BE2C (cell line): Measurements from ENCODE around the gene TIPRL.
A peak's percentile ranks its signal among the peaks of the same experiment; 100 is the strongest.

Experiments used
- DNase-seq: peaks from one replicate; pipeline ENCODE4 v3.0.0-alpha.2; 2020
- H3K27me3 ChIP-seq: fragments of 250-450 bp; sonication (Bioruptor Pico); 2 replicates; pipeline ENCODE4 v1.5.1; 2020; ENCODE audit warnings: mild to moderate bottlenecking
- H3K36me3 ChIP-seq: fragments of 250-450 bp; sonication (Bioruptor Pico); 2 replicates; pipeline ENCODE4 v1.5.1; 2020; ENCODE audit warnings: mild to moderate bottlenecking
- H3K4me1 ChIP-seq: fragments of 250-450 bp; sonication (Bioruptor Pico); 2 replicates; pipeline ENCODE4 v1.5.1; 2020
- H3K4me3 ChIP-seq: 2 replicates; pipeline ENCODE4 v1.5.1; 2011; ENCODE audit warnings: low read depth, low read length
- H3K9me3 ChIP-seq: fragments of 250-450 bp; sonication (Bioruptor Pico); 2 replicates; pipeline ENCODE4 v1.5.1; 2020
- TF ChIP-seq, protein P1 (sequence below): IDR thresholded peaks from 2 replicates; pipeline ENCODE4 v1.5.1; 2012; ENCODE audit warnings: mild to moderate bottlenecking, low read depth, low read length

The TIPRL gene

DNA sequence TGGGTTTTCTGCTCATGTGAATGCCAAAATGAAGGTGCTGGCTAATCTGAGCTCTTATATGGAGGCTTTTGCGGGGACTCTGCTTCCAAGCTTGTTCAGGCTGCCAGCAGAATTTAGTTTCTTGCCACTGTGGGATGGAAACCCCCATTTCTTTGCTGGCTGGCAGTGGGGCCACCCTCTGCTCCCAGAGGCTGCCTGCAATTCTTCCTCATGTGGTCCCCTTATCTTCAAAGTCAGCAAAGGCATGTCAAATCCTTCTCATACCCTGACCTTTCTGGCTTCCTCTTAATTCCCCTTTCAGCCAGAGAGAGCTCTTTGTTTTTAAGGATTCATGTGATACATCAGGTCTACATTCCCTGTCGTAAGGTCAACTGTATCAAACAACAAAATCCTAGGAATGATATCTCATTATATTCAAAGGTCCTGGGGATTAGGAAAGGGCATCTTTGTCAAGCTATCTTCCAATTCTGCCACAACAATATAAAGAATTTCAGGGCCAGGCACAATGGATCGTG, 36.8 kb upstream of the TIPRL start:
- no peaks in the 10 kb centered on the region for H3K9me3 ChIP-seq
- TF ChIP-seq, protein P1, sequence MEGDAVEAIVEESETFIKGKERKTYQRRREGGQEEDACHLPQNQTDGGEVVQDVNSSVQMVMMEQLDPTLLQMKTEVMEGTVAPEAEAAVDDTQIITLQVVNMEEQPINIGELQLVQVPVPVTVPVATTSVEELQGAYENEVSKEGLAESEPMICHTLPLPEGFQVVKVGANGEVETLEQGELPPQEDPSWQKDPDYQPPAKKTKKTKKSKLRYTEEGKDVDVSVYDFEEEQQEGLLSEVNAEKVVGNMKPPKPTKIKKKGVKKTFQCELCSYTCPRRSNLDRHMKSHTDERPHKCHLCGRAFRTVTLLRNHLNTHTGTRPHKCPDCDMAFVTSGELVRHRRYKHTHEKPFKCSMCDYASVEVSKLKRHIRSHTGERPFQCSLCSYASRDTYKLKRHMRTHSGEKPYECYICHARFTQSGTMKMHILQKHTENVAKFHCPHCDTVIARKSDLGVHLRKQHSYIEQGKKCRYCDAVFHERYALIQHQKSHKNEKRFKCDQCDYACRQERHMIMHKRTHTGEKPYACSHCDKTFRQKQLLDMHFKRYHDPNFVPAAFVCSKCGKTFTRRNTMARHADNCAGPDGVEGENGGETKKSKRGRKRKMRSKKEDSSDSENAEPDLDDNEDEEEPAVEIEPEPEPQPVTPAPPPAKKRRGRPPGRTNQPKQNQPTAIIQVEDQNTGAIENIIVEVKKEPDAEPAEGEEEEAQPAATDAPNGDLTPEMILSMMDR = no peak
- H3K27me3 ChIP-seq = no peaks in the 10 kb centered on the region
- H3K4me1 ChIP-seq = no peaks in the 10 kb centered on the region
- no peaks in the 10 kb centered on the region for H3K36me3 ChIP-seq
- DNase-seq = no peak
- no peak overlapping the region for H3K4me3 ChIP-seq

DNA sequence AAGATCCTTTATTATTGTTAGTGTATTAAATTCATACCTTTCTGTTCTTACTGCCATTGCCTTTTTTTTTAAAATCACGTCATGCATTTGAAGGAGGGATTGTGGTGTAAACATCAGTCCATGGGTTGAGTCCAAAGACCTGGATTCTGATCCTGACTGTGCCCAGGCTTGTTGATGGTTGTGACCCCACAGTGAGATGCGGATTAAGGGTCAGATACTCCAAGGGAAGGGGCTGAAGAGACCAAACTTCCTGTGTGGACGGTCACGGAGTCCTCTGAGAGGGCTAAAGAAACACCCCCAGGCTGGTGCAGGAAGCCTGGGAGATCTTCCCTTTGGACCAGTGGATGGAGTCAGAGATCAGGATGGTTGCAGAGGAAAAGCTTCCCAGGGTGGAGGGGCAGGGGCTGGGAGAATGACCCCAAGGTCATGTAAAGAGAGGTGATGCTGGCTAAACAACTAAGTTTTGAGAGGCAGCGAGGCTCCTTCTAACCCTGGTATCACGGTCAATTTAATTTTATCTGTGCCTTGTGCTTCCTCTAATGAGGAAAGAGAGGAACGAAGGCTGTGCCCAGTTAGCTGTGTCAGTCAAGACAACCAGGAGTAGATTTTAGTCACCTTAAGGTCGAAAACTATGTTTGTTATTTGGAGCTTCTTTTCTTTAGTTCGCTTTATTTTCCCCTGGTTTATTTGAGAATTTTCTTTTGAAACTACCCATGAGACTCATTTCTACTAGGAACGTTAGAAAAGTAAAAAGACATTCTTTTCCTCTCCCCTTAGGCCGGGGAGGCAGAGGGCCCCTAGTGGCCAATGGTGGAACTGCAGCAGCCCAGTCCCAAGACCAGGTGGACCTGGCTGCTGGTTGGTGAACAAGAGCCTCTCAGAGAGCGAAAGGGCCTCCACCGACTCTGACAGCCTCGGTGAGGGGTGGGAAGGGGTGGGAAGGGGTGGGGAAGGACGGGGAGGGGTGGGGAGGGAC, 33.3 kb upstream of the TIPRL start:
- no peaks in the 10 kb centered on the region for H3K4me1 ChIP-seq
- TF ChIP-seq, protein P1 = peak; percentile 99
- no peak overlapping the region for H3K4me3 ChIP-seq
- DNase-seq = peak; percentile 86
- no peaks in the 10 kb centered on the region for H3K27me3 ChIP-seq
- H3K36me3 ChIP-seq = no peaks in the 10 kb centered on the region
- H3K9me3 ChIP-seq = no peaks in the 10 kb centered on the region

DNA sequence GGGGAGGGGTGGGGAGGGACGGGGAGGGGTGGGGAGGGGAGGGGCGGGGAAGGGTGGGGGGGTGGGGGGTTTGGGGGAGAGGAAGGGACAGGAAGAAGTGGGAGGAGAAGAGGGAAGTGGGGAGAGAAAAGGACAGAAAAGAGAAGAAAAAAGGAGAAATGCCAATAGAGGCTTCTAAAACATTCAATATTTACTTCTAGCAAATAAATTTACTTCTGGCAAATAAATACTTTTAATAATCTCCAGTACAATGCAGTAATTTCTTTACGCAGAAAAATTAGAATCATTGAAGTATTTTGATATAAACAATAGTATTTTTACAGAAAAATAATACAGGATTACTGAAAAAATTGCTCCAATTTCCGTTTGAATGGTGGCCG, 32.6 kb upstream of the TIPRL start:
- TF ChIP-seq, protein P1 = no peak
- DNase-seq = no peak

DNA sequence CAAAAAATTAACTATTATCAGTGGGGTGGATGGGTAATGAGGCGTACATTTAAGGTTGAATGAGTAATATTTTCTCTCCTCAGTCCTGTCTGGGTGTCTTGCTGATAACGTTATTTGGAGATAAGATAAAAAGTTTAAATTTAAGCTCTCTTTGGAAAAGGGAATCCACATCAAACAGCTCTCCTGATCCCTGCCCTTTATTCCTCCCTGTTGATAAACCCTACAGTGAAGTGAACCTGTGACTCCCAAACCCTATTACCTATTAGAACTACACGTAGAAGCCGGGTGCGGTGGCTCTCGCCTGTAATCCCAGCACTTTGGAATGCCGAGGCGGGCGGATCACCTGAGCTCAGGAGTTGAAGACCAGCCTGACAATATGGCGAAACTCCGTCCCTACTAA, 32.1 kb upstream of the TIPRL start:
- no peaks in the 10 kb centered on the region for H3K4me1 ChIP-seq
- no peak overlapping the region for H3K4me3 ChIP-seq
- TF ChIP-seq, protein P1 = no peak
- H3K36me3 ChIP-seq = no peaks in the 10 kb centered on the region
- no peaks in the 10 kb centered on the region for H3K27me3 ChIP-seq
- no peaks in the 10 kb centered on the region for H3K9me3 ChIP-seq
- DNase-seq = no peak

More for the DNA sequence above, 32.6 kb upstream of the TIPRL start:
- Histone ChIP-seq H3K4me3 (no peak overlapping the region), H3K27me3 (no peaks in the 10 kb centered on the region), H3K9me3 (no peaks in the 10 kb centered on the region), H3K4me1 (no peaks in the 10 kb centered on the region), H3K36me3 (no peaks in the 10 kb centered on the region)

DNA sequence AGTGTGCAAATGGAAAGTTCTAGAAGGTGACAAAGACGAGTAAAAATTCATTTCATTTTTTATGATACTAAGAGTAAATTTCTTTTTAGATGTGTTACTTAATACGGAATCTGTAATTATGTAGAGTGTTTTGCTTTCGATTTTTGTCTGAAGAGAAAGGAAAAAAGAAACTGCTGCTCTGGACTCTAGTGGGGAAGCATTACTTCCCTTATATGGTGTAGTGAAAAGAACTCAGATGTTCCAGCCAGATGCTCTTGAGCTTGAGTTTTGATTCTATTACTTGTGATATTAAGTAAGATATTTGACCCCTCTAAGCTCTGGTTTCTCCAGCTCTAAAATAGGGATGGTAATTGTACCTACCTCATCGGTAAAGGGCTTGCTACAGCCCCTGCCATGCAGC, 29.8 kb upstream of the TIPRL start:
- Histone ChIP-seq H3K36me3 (no peaks in the 10 kb centered on the region), H3K9me3 (no peaks in the 10 kb centered on the region), H3K27me3 (no peaks in the 10 kb centered on the region), H3K4me1 (no peaks in the 10 kb centered on the region), H3K4me3 (no peak overlapping the region)
- TF ChIP-seq, protein P1 = no peak
- DNase-seq = no peak

DNA sequence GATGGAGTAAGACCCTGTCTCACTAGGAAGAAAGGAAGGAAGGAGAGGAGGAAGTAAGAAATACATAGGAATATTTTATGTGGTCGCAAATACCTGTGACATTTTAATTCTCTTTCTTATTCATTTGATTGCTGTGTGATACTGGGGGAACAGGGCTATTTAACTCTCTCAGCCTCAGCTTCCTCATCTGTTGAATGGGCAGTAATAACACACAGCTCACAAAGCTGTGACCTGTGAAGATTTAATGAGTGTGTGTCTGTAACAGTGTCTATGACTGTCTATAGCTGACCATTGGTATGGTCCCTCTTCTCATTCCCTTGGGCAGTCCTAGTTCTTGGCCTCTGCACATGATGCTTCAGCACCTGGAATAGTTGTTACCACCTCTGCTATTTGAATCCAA, 28.5 kb upstream of the TIPRL start:
- H3K4me1 ChIP-seq = no peaks in the 10 kb centered on the region
- no peaks in the 10 kb centered on the region for H3K36me3 ChIP-seq
- no peak overlapping the region for H3K4me3 ChIP-seq
- DNase-seq = no peak
- no peaks in the 10 kb centered on the region for H3K9me3 ChIP-seq
- TF ChIP-seq, protein P1 = no peak
- H3K27me3 ChIP-seq = no peaks in the 10 kb centered on the region
